K562 (cell line): ENCODE measurements around the gene VENTX. TPM values are rescaled to one million over a fixed set of nuclear protein-coding genes. Genes with fewer than 3 reads are reported as not detected.

ENCODE experiments used
- CBX1 ChIP-seq: sonication (generic); IDR thresholded peaks from 2 replicates; pipeline ENCODE4 v1.6.1; 2016; ENCODE audit warnings: antibody characterized with exemption, low read depth, mild to moderate bottlenecking
- CHD7 ChIP-seq: fragments of 200-600 bp; sonication (generic); IDR thresholded peaks from one replicate; pipeline ENCODE4 v1.6.1; 2012; ENCODE audit warnings: mild to moderate bottlenecking, low read depth, low read length, inconsistent platforms
- CTBP1 ChIP-seq: fragments of 450-650 bp; IDR thresholded peaks from 2 replicates; pipeline ENCODE4 v1.6.1; 2016; ENCODE audit warnings: borderline replicate concordance
- ERF ChIP-seq: fragments of 450-650 bp; formaldehyde crosslinking; IDR thresholded peaks from 2 replicates; pipeline ENCODE4 v1.4.0; 2020; ENCODE audit warnings: mild to moderate bottlenecking, mixed read lengths
- KDM5B ChIP-seq: fragments of 200-600 bp; sonication (generic); IDR thresholded peaks from 2 replicates; pipeline ENCODE4 v1.6.1; 2012; ENCODE audit warnings: low read depth, mild to moderate bottlenecking, moderate library complexity, low read length, control low read depth, inconsistent platforms; ENCODE audit not compliant: insufficient replicate concordance
- MIER1 ChIP-seq: fragments of 450-650 bp; IDR thresholded peaks from 2 replicates; pipeline ENCODE4 v1.6.1; 2016; ENCODE audit warnings: antibody characterized with exemption, mild to moderate bottlenecking, low read depth
- NRF1 ChIP-seq, 2 experiments: fragments of 450-650 bp; IDR thresholded peaks in 1 of 2; conservative IDR thresholded peaks in 1 of 2; 2 replicates each; pipeline ENCODE4 v1.6.1; 2014; ENCODE audit warnings: mild to moderate bottlenecking in 2 of 2
- PCBP1 ChIP-seq: fragments of 200-400 bp; formaldehyde crosslinking; IDR thresholded peaks from 2 replicates; pipeline ENCODE4 v1.6.1; 2018; ENCODE audit warnings: mild to moderate bottlenecking, low read depth, low read length; ENCODE audit not compliant: poor library complexity, severe bottlenecking
- PML ChIP-seq: IDR thresholded peaks from 2 replicates; pipeline ENCODE4 v1.6.1; 2012; ENCODE audit warnings: low read length, inconsistent platforms
- PPARD ChIP-seq: fragments of 250-450 bp; sonication (Bioruptor Pico); IDR thresholded peaks from 2 replicates; pipeline ENCODE4 v1.8.0; 2022; ENCODE audit warnings: inconsistent platforms, mild to moderate bottlenecking, moderate library complexity
- RBM34 ChIP-seq: fragments of 200-400 bp; formaldehyde crosslinking; IDR thresholded peaks from 2 replicates; pipeline ENCODE4 v1.6.1; 2018; ENCODE audit warnings: low read length, borderline replicate concordance; ENCODE audit not compliant: insufficient read depth
- RHOXF2B ChIP-seq: fragments of 250-450 bp; sonication (Bioruptor Pico); conservative IDR thresholded peaks from 2 replicates; pipeline ENCODE4 v1.5.1; 2021
- RNF2 ChIP-seq: sonication (generic); IDR thresholded peaks from 2 replicates; pipeline ENCODE4 v1.6.1; 2016
- SIRT6 ChIP-seq: IDR thresholded peaks from one replicate; pipeline ENCODE4 v1.6.1; 2012; ENCODE audit warnings: low read depth, mild to moderate bottlenecking, control low read depth, inconsistent platforms, low read length, moderate library complexity
- SMAD1 ChIP-seq: fragments of 150-350 bp; IDR thresholded peaks from 2 replicates; pipeline ENCODE4 v1.6.1; 2014; ENCODE audit warnings: low read length, low read depth; ENCODE audit not compliant: partially characterized antibody
- ZNF175 ChIP-seq: fragments of 200-800 bp; sonication (Bioruptor generic); IDR thresholded peaks from 2 replicates; pipeline ENCODE4 v1.6.1; 2016; ENCODE audit warnings: low read depth, mild to moderate bottlenecking, missing genetic modification characterization, missing compliant biosample characterization
- ZNF263 ChIP-seq: sonication (generic); formaldehyde crosslinking; IDR thresholded peaks from 2 replicates; pipeline ENCODE4 v1.8.0; 2022; ENCODE audit warnings: mild to moderate bottlenecking, missing genetic modification reagents, borderline replicate concordance
- polyA plus RNA-seq, 8 experiments: library from polyadenylated mRNA; depleted of rRNA in 4 of 8; stranded (reverse) in 5 of 8; unstranded in 3 of 8; fragments of >200 nt; fragmentation: Nextera tagmentation in 2 of 8; fragmentation: Illumina TruSeq in 1 of 8; extraction: Ambion mirVana in 2 of 8; extraction: Trizol in 1 of 8; gene quantifications; 2 replicates each; pipeline versions ENCODE4 v1.2.1 to v1.2.3, GENCODE V29; 2011 to 2014; ENCODE audit warnings: inconsistent platforms in 1 of 8, missing spikeins in 1 of 8
- total RNA-seq, 7 experiments: library from RNA; depleted of rRNA in 6 of 7; stranded (reverse); fragments of >200 nt in 6 of 7; fragmentation: Illumina TruSeq in 2 of 7; extraction: Trizol in 2 of 7; gene quantifications; 2 replicates each; pipeline versions ENCODE4 v1.2.1 to v1.2.3, GENCODE V29; 2011 to 2021; ENCODE audit warnings: low replicate concordance in 1 of 7

VENTX gene
- total and polyA plus RNA-seq, 9 of the 15 experiments (the other 6 are each of a cell fraction or from before 2014, with no cell fraction given), result 0.07 to 0.70 (median 0.20) TPM; not detected in 1

DNA sequence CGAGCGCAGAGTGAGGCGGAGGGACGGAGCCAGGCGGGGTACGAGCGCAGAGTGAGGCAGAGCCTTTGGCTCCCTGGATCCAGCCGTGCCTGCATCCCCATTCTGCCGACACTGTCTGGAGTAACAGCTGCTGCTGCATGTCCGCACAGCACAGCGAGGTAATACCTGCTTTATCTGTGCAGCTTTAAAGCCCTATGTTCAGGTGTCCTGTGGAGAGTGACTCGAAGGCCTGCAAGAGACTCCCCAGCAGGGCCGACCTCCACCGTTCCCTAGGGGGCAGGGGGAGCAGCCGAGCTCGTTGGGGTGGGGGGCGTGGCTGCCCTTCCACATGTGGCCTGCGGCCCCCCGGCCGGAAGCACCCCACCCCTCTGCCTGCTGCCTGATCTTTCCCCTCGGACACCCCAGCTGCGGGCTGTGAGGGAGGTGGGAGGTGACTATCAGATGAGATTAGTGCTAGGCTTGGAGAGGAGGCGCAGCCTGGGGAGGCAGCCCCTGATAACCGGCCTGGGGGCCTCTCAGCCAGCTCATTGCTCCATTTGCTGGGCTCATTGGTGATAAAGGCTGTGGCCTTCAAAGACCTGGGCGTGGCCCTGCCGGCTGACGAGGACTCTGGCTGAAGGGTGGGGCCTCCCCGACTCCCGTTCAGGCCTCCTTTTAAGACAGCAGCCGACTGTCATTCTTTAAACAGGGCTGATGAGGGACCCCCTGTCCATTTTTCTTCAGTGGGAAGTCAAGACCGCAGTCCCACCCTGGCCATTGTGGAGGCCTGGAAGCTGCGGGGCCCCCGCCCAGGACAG is 8.0 kb downstream of the VENTX start (continued):
- TF ChIP-seq PPARD (no peak), CBX1 (no peak), PCBP1 (no peak), RNF2 (peak; percentile 90), PML (peak; percentile 31; the same call in 1 of the 2 replicates), RBM34 (no peak), ZNF263 (no peak), CHD7 (no peak), ERF (CRISPR knock-in tag) (no peak), ZNF175 (no peak), SMAD1 (no peak), KDM5B (no peak), NRF1 (conservative IDR thresholded peaks at IDR 0.05 in 1 of 2, IDR thresholded peaks at IDR 0.05 in 1 of 2) (peak in 1 of 2 experiments; percentile 48; a peak in 1 of 4 replicates), MIER1 (no peak), RHOXF2B (no peak), SIRT6 (no peak), CTBP1 (peak; percentile 62; the same call in 1 of the 2 replicates)
